Prostate gland (tissue), 2 donors: ENCODE results near the gene ST7.

Source experiments
- POLR2A ChIP-seq: fragments of 450-650 bp; IDR thresholded peaks from one replicate; pipeline ENCODE4 v1.6.1; 2016; ENCODE audit warnings: antibody characterized with exemption, mild to moderate bottlenecking
- TF ChIP-seq, protein P1 (sequence below), 4 experiments: fragments of 200-600 bp in 2 of 4; fragments of 450-650 bp in 2 of 4; sonication (generic) in 2 of 4; IDR thresholded peaks; 1 replicate in 3 of 4; 2 replicates in 1 of 4; pipeline ENCODE4 v1.5.1; 2016 to 2019; ENCODE audit warnings: antibody characterized with exemption in 4 of 4, mild to moderate bottlenecking in 2 of 4, moderate library complexity in 2 of 4

DNA sequence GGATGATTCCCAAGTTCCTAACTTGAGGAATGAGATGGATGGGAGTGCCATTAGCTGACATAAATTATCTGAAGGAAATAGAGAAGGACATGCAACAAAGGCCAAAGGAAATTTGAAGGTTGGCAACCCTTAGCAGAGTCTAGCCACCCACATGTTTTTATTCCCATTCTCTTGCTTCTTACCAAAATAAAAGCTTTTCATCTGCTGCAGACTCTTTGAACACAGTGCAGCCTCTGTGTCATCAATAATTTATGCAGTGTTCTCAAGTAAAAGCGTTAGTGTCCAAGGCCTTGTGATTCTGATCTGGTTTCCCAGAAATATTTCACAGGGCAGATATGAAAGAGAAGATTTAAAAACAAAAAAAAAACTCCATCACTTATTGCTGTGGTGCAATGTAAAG is 98.5 kb downstream of the ST7 start:
- TF ChIP-seq, protein P1, sequence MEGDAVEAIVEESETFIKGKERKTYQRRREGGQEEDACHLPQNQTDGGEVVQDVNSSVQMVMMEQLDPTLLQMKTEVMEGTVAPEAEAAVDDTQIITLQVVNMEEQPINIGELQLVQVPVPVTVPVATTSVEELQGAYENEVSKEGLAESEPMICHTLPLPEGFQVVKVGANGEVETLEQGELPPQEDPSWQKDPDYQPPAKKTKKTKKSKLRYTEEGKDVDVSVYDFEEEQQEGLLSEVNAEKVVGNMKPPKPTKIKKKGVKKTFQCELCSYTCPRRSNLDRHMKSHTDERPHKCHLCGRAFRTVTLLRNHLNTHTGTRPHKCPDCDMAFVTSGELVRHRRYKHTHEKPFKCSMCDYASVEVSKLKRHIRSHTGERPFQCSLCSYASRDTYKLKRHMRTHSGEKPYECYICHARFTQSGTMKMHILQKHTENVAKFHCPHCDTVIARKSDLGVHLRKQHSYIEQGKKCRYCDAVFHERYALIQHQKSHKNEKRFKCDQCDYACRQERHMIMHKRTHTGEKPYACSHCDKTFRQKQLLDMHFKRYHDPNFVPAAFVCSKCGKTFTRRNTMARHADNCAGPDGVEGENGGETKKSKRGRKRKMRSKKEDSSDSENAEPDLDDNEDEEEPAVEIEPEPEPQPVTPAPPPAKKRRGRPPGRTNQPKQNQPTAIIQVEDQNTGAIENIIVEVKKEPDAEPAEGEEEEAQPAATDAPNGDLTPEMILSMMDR (IDR thresholded peaks at IDR 0.05), result no peak
- TF ChIP-seq POLR2A, result no peak
